Fibroblast of lung (primary cell): ENCODE results near the gene MYRF.

Experiments
- CTCF ChIP-seq, 2 donors: IDR thresholded peaks in 1 of 2; conservative IDR thresholded peaks in 1 of 2; 1 replicate in 1 of 2; 2 replicates in 1 of 2; pipeline ENCODE4 v1.5.1; 2011 to 2012; ENCODE audit warnings: low read length in 2 of 2, control low read depth in 1 of 2, inconsistent platforms in 1 of 2, low read depth in 1 of 2, mild to moderate bottlenecking in 1 of 2
- EZH2 ChIP-seq: IDR thresholded peaks from 2 replicates; pipeline ENCODE4 v1.5.1; 2012; ENCODE audit warnings: low read length, control low read depth, mild to moderate bottlenecking; ENCODE audit errors: missing control alignments

GRCh38 chr11:61718046-61718531 lies 34.3 kb upstream of the MYRF start:
- TF ChIP-seq CTCF (conservative IDR thresholded peaks at IDR 0.05 in 1 of 2, IDR thresholded peaks at IDR 0.05 in 1 of 2; ENCODE audit: low read depth in 1 of 2, low read length in 2 of 2) (no peak), EZH2 (no peak)
